ENCODE results near the gene PRND. TPM values are rescaled to one million over a fixed set of nuclear protein-coding genes. Genes with fewer than 3 reads are reported as not detected.

Gene PRND
- total and polyA plus RNA-seq, 2 of the 4 experiments (the other 2 are of a cell fraction) = not detected

DNA sequence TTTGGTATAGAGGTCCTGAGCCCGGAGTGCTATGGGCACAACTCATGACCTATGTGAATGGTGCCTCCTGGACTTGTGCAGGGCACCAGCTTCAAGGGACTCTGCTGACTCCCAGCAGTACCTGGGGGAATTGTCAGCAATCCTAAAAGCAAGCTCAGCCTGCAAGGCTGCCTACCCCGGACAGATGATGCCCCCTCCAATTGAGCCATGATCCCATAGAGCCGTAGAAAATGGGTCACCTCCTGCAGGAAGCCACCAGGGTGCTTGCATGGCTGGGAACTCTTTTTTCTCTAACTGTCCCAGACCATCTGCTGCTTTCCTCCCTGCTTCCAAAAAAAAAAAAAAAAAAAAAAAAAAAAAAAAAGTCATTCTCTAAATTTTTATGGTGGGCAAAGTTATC lies 12.9 kb upstream of the PRND start:
- ATAC-seq (ENCODE audit: low read depth) = no peak

More for the DNA sequence above, 12.9 kb upstream of the PRND start:
- TF ChIP-seq NFE2L2 (IDR thresholded peaks at IDR 0.05; ENCODE audit: low read depth, low read length) (no peak), CEBPB (IDR thresholded peaks at IDR 0.05; ENCODE audit: low read depth, low read length) (no peak), FOS (IDR thresholded peaks at IDR 0.05; ENCODE audit: low read depth, low read length) (no peak), RCOR1 (IDR thresholded peaks at IDR 0.05; ENCODE audit: insufficient replicate concordance, low read length) (no peak), MXI1 (IDR thresholded peaks at IDR 0.05; ENCODE audit: borderline replicate concordance, low read depth, low read length) (no peak)
- Histone ChIP-seq H2BK20ac (ENCODE audit: low read depth, low read length) (no peak overlapping the region), H3K23ac (ENCODE audit: low read depth, low read length) (no peak overlapping the region), H2AK5ac (ENCODE audit: low read depth, low read length) (no peak overlapping the region), H2AK9ac (replicated peaks; ENCODE audit: low read depth, low read length, poor library complexity) (no peak overlapping the region), H3K36me3 (ENCODE audit: control insufficient read depth, insufficient read depth, low read length) (no peaks in the 10 kb centered on the region), H4K5ac (ENCODE audit: low read depth, low read length) (no peak overlapping the region), H2AFZ (replicated peaks; ENCODE audit: low read length, poor library complexity) (no peak overlapping the region), H3K14ac (replicated peaks; ENCODE audit: low read depth, low read length) (no peak overlapping the region), H3K4ac (ENCODE audit: low read depth, low read length) (no peak overlapping the region), H3K27ac (ENCODE audit: insufficient read depth, low read length) (no peak overlapping the region), H3K4me3 (ENCODE audit: insufficient read depth, low read depth, low read length) (no peak overlapping the region), H2BK5ac (ENCODE audit: low read depth, low read length, poor library complexity, severe bottlenecking) (no peak overlapping the region), H3K9ac (ENCODE audit: low read depth, low read length) (no peak overlapping the region), H3K18ac (ENCODE audit: low read depth, low read length) (no peak overlapping the region), H3K4me1 (ENCODE audit: control insufficient read depth, insufficient read depth, low read length) (peaks cover 4% of the 10 kb centered on the region; the same call in 1 of the 2 replicates), H3K56ac (ENCODE audit: extremely low read depth, insufficient read depth, low read length) (no peak overlapping the region), H3K4me2 (ENCODE audit: low read depth, low read length) (no peak overlapping the region), H4K20me1 (ENCODE audit: insufficient read depth, low read length) (no peaks in the 10 kb centered on the region), H3K27me3 (ENCODE audit: control insufficient read depth, insufficient read depth, low read length) (peaks cover 8% of the 10 kb centered on the region), H4K91ac (ENCODE audit: insufficient read depth, low read depth, low read length) (no peak overlapping the region), H3K79me1 (ENCODE audit: low read depth in 1 of 2, low read length in 2 of 2) (no peaks in the 10 kb centered on the region), H2BK120ac (ENCODE audit: low read depth, low read length) (no peak overlapping the region), H3K9me3 (ENCODE audit: control insufficient read depth, insufficient read depth, low read length) (peaks cover 3% of the 10 kb centered on the region; the same call in 1 of the 2 replicates), H3K9me1 (ENCODE audit: insufficient read depth, low read length) (peaks cover 5% of the 10 kb centered on the region; the same call in 1 of the 2 replicates), H2BK15ac (ENCODE audit: low read depth, low read length) (no peak overlapping the region), H4K8ac (ENCODE audit: low read depth in 2 of 2, low read length in 2 of 2) (no peak overlapping the region)
- no TSS peak for BruUV-seq (replicated peaks)
- intact Hi-C loops (cut with micrococcal nuclease) = no loop called here
- no CpG with 5 or more reads among the region's 3 CpGs for WGBS, 2 experiments (ENCODE audit: extremely low coverage in 2 of 2, insufficient read length in 1 of 2)
- ChIA-PET POLR2A (ENCODE audit: unreplicated experiment) (no interaction called here), CTCF (no interaction called here)
- in situ Hi-C loops (cut with MboI; ENCODE audit: low sequenced_read_pairs) = no loop called here
- dilution Hi-C loops (cut with HindIII; ENCODE audit: low sequenced_read_pairs, unreplicated experiment) = no loop called here
- no peak for DNase-seq

All from IMR-90 (cell line).